PC-9 (cell line): ENCODE data around the gene ZNF148. TPM values are rescaled to one million over a fixed set of nuclear protein-coding genes. Genes with fewer than 3 reads are reported as not detected.

Source experiments
- BruUV-seq: library from RNA; stranded (reverse); fragments of 400-500 nt; replicated peaks from 2 replicates; lab custom pipeline; 2021; lab: Mats Ljungman, UMichigan
- CTCF ChIA-PET: fragments of 300-600 bp; sonication (Branson Sonifier 250); formaldehyde crosslinking; loops from one replicate; lab custom pipeline; 2022; ENCODE audit warnings: antibody characterized with exemption; lab: Charles Lee
- POLR2A ChIA-PET: fragments of 300-600 bp; sonication (Branson Sonifier 250); formaldehyde crosslinking; loops from one replicate; lab custom pipeline; 2022; ENCODE audit warnings: antibody characterized with exemption; ENCODE audit not compliant: unreplicated experiment; lab: Charles Lee
- DNase-seq, 2 experiments: peaks; one replicate each; pipeline versions ENCODE4 v3.0.0 to v3.0.0-alpha.2; 2015 to 2022; ENCODE audit warnings: mixed read lengths in 1 of 2
- H2AFZ ChIP-seq: fragments of 200-600 bp; sonication (generic); 2 replicates; pipeline ENCODE4 v1.8.1; 2017; ENCODE audit warnings: antibody characterized with exemption
- H3F3A ChIP-seq: fragments of 200-600 bp; sonication (generic); 2 replicates; pipeline ENCODE4 v1.8.1; 2017; ENCODE audit warnings: antibody characterized with exemption, mild to moderate bottlenecking, low read depth; ENCODE audit not compliant: insufficient read depth
- H3K27ac ChIP-seq: fragments of 200-600 bp; sonication (generic); 2 replicates; pipeline ENCODE4 v1.6.1; 2016; ENCODE audit warnings: mixed run types
- H3K27me3 ChIP-seq: fragments of 200-600 bp; sonication (generic); 2 replicates; pipeline ENCODE4 v1.6.1; 2016; ENCODE audit warnings: low read depth, mixed run types; ENCODE audit not compliant: insufficient read depth
- H3K36me3 ChIP-seq: fragments of 200-600 bp; sonication (generic); 2 replicates; pipeline ENCODE4 v1.6.1; 2016; ENCODE audit warnings: low read depth, mixed run types
- H3K4me1 ChIP-seq: fragments of 200-600 bp; sonication (generic); replicated peaks from 2 replicates; pipeline ENCODE4 v1.6.1; 2016; ENCODE audit warnings: mixed run types; ENCODE audit not compliant: insufficient read depth
- H3K4me2 ChIP-seq: fragments of 200-600 bp; sonication (generic); 2 replicates; pipeline ENCODE4 v1.6.1; 2017; ENCODE audit warnings: mixed run types
- H3K4me3 ChIP-seq: fragments of 200-600 bp; sonication (generic); 2 replicates; pipeline ENCODE4 v1.6.1; 2016; ENCODE audit warnings: mixed run types
- H3K79me2 ChIP-seq: fragments of 200-600 bp; sonication (generic); 2 replicates; pipeline ENCODE4 v1.6.1; 2017; ENCODE audit warnings: low read depth, mixed run types
- H3K9me2 ChIP-seq: fragments of 200-600 bp; sonication (generic); 2 replicates; pipeline ENCODE4 v1.8.1; 2017; ENCODE audit warnings: mild to moderate bottlenecking; ENCODE audit not compliant: insufficient read depth
- H3K9me3 ChIP-seq: fragments of 200-600 bp; sonication (generic); 2 replicates; pipeline ENCODE4 v1.8.1; 2016; ENCODE audit warnings: low read depth; ENCODE audit not compliant: insufficient read depth
- H4K20me1 ChIP-seq: fragments of 200-600 bp; sonication (generic); 2 replicates; pipeline ENCODE4 v1.8.1; 2017; ENCODE audit not compliant: insufficient read depth
- EZH2 ChIP-seq: fragments of 200-600 bp; sonication (generic); IDR thresholded peaks from 2 replicates; pipeline ENCODE4 v1.8.0; 2017; ENCODE audit warnings: antibody characterized with exemption, low read depth
- intact Hi-C: fragments of 100-400 bp; cut with micrococcal nuclease; formaldehyde crosslinking; loops from one replicate; pipeline ENCODE4 v1.10.0; 2022; ENCODE audit not compliant: unreplicated experiment
- total RNA-seq: library from RNA; stranded (reverse); gene quantifications from 2 replicates; pipeline ENCODE4 v1.2.3, GENCODE V29; 2021
- TF ChIP-seq, protein P1 (sequence below): fragments of 200-600 bp; sonication (generic); conservative IDR thresholded peaks from 2 replicates; pipeline ENCODE4 v1.6.1; 2017; ENCODE audit warnings: mixed run types, antibody characterized with exemption, mild to moderate bottlenecking, moderate library complexity

Gene ZNF148
- total RNA-seq, 1 experiment from 2014 or later = 62.6 TPM

DNA sequence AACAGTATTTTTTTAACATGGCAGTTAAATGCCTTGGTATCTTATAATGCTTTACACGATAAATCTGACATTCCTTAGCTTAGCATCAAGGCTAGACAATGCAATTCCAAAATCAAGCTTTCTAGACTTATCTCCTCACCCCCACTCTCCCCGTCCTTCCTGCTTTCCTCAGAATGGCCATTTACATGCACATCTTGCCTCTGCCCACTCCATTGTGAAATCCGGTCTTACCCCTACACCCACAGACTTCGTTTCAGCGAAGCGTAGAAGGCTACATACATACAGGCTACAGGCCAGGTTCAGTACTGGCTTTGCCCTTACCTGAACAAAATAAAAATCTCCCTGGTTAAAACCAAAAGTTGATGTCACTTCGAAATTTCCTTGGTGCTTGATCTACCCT is 104.0 kb downstream of the ZNF148 start:
- CTCF ChIA-PET = interaction anchor here (0.6 kb wide), 1 partner anchor 358 kb away, joined by 12 read pairs; no protein-coding TSS in a partner anchor
- Histone ChIP-seq H3K27ac (no peak overlapping the region), H3K27me3 (no peaks in the 10 kb centered on the region), H2AFZ (no peak overlapping the region), H3K79me2 (no peaks in the 10 kb centered on the region; the same call in none of the 2 replicates), H4K20me1 (peaks cover 9% of the 10 kb centered on the region), H3K4me3 (no peak overlapping the region), H3K4me1 (no peaks in the 10 kb centered on the region), H3K4me2 (no peak overlapping the region), H3F3A (no peaks in the 10 kb centered on the region), H3K36me3 (no peaks in the 10 kb centered on the region; the same call in none of the 2 replicates), H3K9me2 (no peaks in the 10 kb centered on the region; the same call in 1 of the 2 replicates), H3K9me3 (no peaks in the 10 kb centered on the region)
- no TSS peak for BruUV-seq
- intact Hi-C loops = no loop called here
- no peak for DNase-seq
- no peak for TF ChIP-seq EZH2
- TF ChIP-seq, protein P1, sequence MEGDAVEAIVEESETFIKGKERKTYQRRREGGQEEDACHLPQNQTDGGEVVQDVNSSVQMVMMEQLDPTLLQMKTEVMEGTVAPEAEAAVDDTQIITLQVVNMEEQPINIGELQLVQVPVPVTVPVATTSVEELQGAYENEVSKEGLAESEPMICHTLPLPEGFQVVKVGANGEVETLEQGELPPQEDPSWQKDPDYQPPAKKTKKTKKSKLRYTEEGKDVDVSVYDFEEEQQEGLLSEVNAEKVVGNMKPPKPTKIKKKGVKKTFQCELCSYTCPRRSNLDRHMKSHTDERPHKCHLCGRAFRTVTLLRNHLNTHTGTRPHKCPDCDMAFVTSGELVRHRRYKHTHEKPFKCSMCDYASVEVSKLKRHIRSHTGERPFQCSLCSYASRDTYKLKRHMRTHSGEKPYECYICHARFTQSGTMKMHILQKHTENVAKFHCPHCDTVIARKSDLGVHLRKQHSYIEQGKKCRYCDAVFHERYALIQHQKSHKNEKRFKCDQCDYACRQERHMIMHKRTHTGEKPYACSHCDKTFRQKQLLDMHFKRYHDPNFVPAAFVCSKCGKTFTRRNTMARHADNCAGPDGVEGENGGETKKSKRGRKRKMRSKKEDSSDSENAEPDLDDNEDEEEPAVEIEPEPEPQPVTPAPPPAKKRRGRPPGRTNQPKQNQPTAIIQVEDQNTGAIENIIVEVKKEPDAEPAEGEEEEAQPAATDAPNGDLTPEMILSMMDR = no peak
- POLR2A ChIA-PET = no interaction called here

DNA sequence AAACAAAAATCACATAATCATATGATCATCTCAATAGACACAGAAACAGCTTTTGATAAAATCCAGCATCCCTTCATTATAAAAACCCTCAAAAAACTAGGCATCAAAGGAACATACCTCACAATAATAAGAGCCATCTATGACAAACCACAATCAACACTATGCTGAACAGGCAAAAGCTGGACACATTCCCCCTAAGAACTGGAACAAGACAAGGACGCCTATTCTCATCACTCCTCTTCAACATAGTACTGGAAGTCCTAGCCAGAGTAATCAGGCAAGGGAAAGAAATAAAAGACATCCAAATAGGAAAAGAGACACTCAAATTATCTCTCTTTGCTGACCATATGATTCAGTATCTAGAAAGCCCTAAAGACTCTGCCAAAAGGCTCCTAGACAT is 107.7 kb downstream of the ZNF148 start:
- no TSS peak for BruUV-seq
- POLR2A ChIA-PET = no interaction called here

DNA sequence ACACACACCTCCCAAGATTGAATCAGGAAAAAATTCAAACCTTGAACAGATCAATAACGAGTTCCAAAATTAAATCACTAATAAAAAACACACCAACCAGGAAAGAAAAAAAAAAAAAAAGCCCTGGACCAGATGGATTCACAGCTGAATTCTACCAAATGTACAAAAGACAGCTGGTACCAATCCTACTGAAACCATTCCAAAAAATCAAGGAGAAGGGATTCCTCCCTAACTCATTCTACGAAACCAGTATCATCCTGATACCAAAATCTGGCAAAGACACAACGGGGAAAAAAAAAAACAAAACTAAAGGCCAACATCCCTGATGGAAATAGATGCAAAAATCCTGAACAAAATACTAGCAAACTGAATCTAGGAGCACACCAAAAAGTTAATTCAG is 108.2 kb downstream of the ZNF148 start:
- Histone ChIP-seq H3K79me2 (no peaks in the 10 kb centered on the region; the same call in none of the 2 replicates), H3K36me3 (no peaks in the 10 kb centered on the region), H4K20me1 (peaks cover 7% of the 10 kb centered on the region; the same call in 1 of the 2 replicates), H3K4me3 (no peak overlapping the region), H3K27ac (no peak overlapping the region), H3K4me1 (no peaks in the 10 kb centered on the region), H2AFZ (no peak overlapping the region), H3K27me3 (no peaks in the 10 kb centered on the region), H3K9me3 (no peaks in the 10 kb centered on the region), H3K4me2 (no peak overlapping the region), H3K9me2 (no peaks in the 10 kb centered on the region; the same call in 1 of the 2 replicates), H3F3A (no peaks in the 10 kb centered on the region; the same call in 1 of the 2 replicates)
- POLR2A ChIA-PET = no interaction called here
- TF ChIP-seq, protein P1 = no peak
- no peak for TF ChIP-seq EZH2
- CTCF ChIA-PET = no interaction called here
- intact Hi-C loops = no loop called here
- no peak for DNase-seq
- BruUV-seq = no TSS peak

More for the DNA sequence above, 107.7 kb downstream of the ZNF148 start:
- H3K4me3 ChIP-seq = no peak overlapping the region
- H3K9me3 ChIP-seq = no peaks in the 10 kb centered on the region
- no peaks in the 10 kb centered on the region for H3K27me3 ChIP-seq
- H3K4me2 ChIP-seq = no peak overlapping the region
- CTCF ChIA-PET = no interaction called here
- no peak for TF ChIP-seq EZH2
- TF ChIP-seq, protein P1 = no peak
- no peak overlapping the region for H2AFZ ChIP-seq
- no peak for DNase-seq
- H4K20me1 ChIP-seq = peaks cover 7% of the 10 kb centered on the region; the same call in 1 of the 2 replicates
- H3K79me2 ChIP-seq = no peaks in the 10 kb centered on the region; the same call in none of the 2 replicates
- intact Hi-C loops = no loop called here
- no peaks in the 10 kb centered on the region; the same call in 1 of the 2 replicates for H3K36me3 ChIP-seq
- no peak overlapping the region for H3K27ac ChIP-seq
- no peaks in the 10 kb centered on the region; the same call in 1 of the 2 replicates for H3F3A ChIP-seq
- H3K9me2 ChIP-seq = no peaks in the 10 kb centered on the region; the same call in 1 of the 2 replicates
- H3K4me1 ChIP-seq = no peaks in the 10 kb centered on the region
